ENCODE data around the gene IRF9. TPM values are rescaled to one million over a fixed set of nuclear protein-coding genes. Genes with fewer than 3 reads are reported as not detected.

Gene IRF9
- total RNA-seq, 4 donors from 2014 or later, result 61.3 to 80.1 (median 68.1) TPM

- H3K4me3 ChIP-seq, result no peak overlapping the region
- peaks cover 0 to 36% (median 12%) of the 10 kb centered on the region in 3 donors for H3K4me1 ChIP-seq
- peaks cover 0 to 77% of the 10 kb centered on the region in 2 donors for H3K36me3 ChIP-seq
- WGBS, 2 donors (ENCODE audit: low coverage in 1 of 2), result 60 to 78% methylated on average over 1 to 3 of the region's 9 CpGs
- no peak for TF ChIP-seq CTCF (IDR thresholded peaks at IDR 0.05)
- TF ChIP-seq POLR2AphosphoS5 (IDR thresholded peaks at IDR 0.05), result no peak
- TF ChIP-seq EP300 (IDR thresholded peaks at IDR 0.05), result no peak
- no peak for TF ChIP-seq POLR2A (IDR thresholded peaks at IDR 0.05)
- no peaks in the 10 kb centered on the region for H3K9me3 ChIP-seq
- no peak for ATAC-seq
- no peaks in the 10 kb centered on the region for H3K27me3 ChIP-seq
- H3K27ac ChIP-seq, result no peak overlapping the region
Measured at GRCh38 chr14:24150993-24151392, 10.1 kb upstream of the IRF9 start.

GRCh38 chr14:24151404-24152080 is 9.5 kb upstream of the IRF9 start:
- no peak overlapping the region for H3K27ac ChIP-seq
- WGBS, 2 donors (ENCODE audit: low coverage in 1 of 2), result 87 to 95% methylated on average over 4 to 5 of the region's 16 CpGs
- H3K9me3 ChIP-seq, result no peaks in the 10 kb centered on the region
- H3K36me3 ChIP-seq, result peaks cover 0 to 82% of the 10 kb centered on the region in 2 donors
- no peak overlapping the region for H3K4me3 ChIP-seq
- H3K27me3 ChIP-seq, result no peaks in the 10 kb centered on the region
- ATAC-seq, result no peak
- no peak for TF ChIP-seq EP300 (IDR thresholded peaks at IDR 0.05)
- TF ChIP-seq POLR2A (IDR thresholded peaks at IDR 0.05), result peak in 1 of 2 donors; percentile 11
- H3K4me1 ChIP-seq, result peaks cover 0 to 33% (median 12%) of the 10 kb centered on the region in 3 donors

GRCh38 chr14:24155100-24155499 is 6.0 kb upstream of the IRF9 start:
- Histone ChIP-seq H3K4me1 (peaks cover 0 to 8% (median 0%) of the 10 kb centered on the region in 3 donors), H3K36me3 (peaks cover 0 to 96% of the 10 kb centered on the region in 2 donors), H3K4me3 (no peak overlapping the region), H3K27me3 (no peaks in the 10 kb centered on the region), H3K27ac (peak overlapping the region in 1 of 4 donors; percentile 2), H3K9me3 (no peaks in the 10 kb centered on the region)
- 89 to 90% methylated on average over 2 to 3 of the region's 10 CpGs for WGBS, 2 donors (ENCODE audit: low coverage in 1 of 2)
- ATAC-seq, result no peak
- TF ChIP-seq EP300 (IDR thresholded peaks at IDR 0.05) (no peak), POLR2A (IDR thresholded peaks at IDR 0.05) (no peak)

GRCh38 chr14:24156840-24157239 is 4.2 kb upstream of the IRF9 start:
- Histone ChIP-seq H3K4me3 (no peak overlapping the region), H3K4me1 (peaks cover 0 to 14% (median 6%) of the 10 kb centered on the region in 3 donors), H3K27ac (no peak overlapping the region), H3K9me3 (no peaks in the 10 kb centered on the region), H3K36me3 (peaks cover 0 to 84% of the 10 kb centered on the region in 2 donors), H3K27me3 (no peaks in the 10 kb centered on the region)
- WGBS, 2 donors (ENCODE audit: low coverage in 1 of 2), result 83 to 88% methylated on average over 1 of the region's 1 CpG
- no peak for TF ChIP-seq POLR2A (IDR thresholded peaks at IDR 0.05)
- no peak for ATAC-seq

GRCh38 chr14:24157331-24157730 is 3.7 kb upstream of the IRF9 start:
- Histone ChIP-seq H3K4me1 (peaks cover 0 to 19% (median 10%) of the 10 kb centered on the region in 3 donors), H3K27me3 (no peaks in the 10 kb centered on the region), H3K9me3 (no peaks in the 10 kb centered on the region), H3K4me3 (no peak overlapping the region), H3K27ac (no peak overlapping the region), H3K36me3 (peaks cover 0 to 79% of the 10 kb centered on the region in 2 donors)
- TF ChIP-seq POLR2A (IDR thresholded peaks at IDR 0.05), result no peak
- no peak for TF ChIP-seq CTCF (IDR thresholded peaks at IDR 0.05)
- TF ChIP-seq EP300 (IDR thresholded peaks at IDR 0.05), result no peak
- no peak for TF ChIP-seq POLR2AphosphoS5 (IDR thresholded peaks at IDR 0.05)
- ATAC-seq, result no peak
- WGBS, 2 donors (ENCODE audit: low coverage in 1 of 2), result 100% methylated on average over 1 of the region's 12 CpGs; no CpG with 5 or more reads in 1 of the 2 donors

GRCh38 chr14:24159777-24160498 is 1.1 kb upstream of the IRF9 start:
- Histone ChIP-seq H3K27me3 (no peaks in the 10 kb centered on the region), H3K27ac (peak overlapping the region in 3 of 4 donors; percentile 91 to 92 (median 91)), H3K4me1 (peaks cover 0 to 45% (median 24%) of the 10 kb centered on the region in 3 donors), H3K36me3 (peaks cover 0 to 76% of the 10 kb centered on the region in 2 donors), H3K9me3 (no peaks in the 10 kb centered on the region), H3K4me3 (no peak overlapping the region)
- TF ChIP-seq CTCF (IDR thresholded peaks at IDR 0.05) (no peak), EP300 (IDR thresholded peaks at IDR 0.05) (no peak), POLR2A (IDR thresholded peaks at IDR 0.05) (no peak), POLR2AphosphoS5 (IDR thresholded peaks at IDR 0.05) (no peak)
- WGBS, 2 donors (ENCODE audit: low coverage in 1 of 2), result 60 to 80% methylated on average over 2 of the region's 11 CpGs
- ATAC-seq, result no peak
